ENCODE results near the gene AGFG2.

- no peak for TF ChIP-seq CTCF (IDR thresholded peaks at IDR 0.05; ENCODE audit: low read depth, low read length)
- no peak for TF ChIP-seq EZH2phosphoT487 (IDR thresholded peaks at IDR 0.05; ENCODE audit: low read depth)
Measured at GRCh38 chr7:100577103-100577502, 38.1 kb downstream of the AGFG2 start.
